ENCODE results near the gene MTHFD1.
"Not testable (repeated sequence)": the region's sequence is repeated elsewhere in the genome, so short reads cannot be mapped to it uniquely, and the experiment has no call there.

The MTHFD1 gene

GRCh38 chr14:64391986-64392385 lies 3.8 kb downstream of the MTHFD1 start:
- no peak for TF ChIP-seq GABPA (IDR thresholded peaks at IDR 0.05; ENCODE audit: low read depth)
- TF ChIP-seq POLR2AphosphoS5 (IDR thresholded peaks at IDR 0.05; ENCODE audit: low read depth) = no peak
- TF ChIP-seq, protein P1, sequence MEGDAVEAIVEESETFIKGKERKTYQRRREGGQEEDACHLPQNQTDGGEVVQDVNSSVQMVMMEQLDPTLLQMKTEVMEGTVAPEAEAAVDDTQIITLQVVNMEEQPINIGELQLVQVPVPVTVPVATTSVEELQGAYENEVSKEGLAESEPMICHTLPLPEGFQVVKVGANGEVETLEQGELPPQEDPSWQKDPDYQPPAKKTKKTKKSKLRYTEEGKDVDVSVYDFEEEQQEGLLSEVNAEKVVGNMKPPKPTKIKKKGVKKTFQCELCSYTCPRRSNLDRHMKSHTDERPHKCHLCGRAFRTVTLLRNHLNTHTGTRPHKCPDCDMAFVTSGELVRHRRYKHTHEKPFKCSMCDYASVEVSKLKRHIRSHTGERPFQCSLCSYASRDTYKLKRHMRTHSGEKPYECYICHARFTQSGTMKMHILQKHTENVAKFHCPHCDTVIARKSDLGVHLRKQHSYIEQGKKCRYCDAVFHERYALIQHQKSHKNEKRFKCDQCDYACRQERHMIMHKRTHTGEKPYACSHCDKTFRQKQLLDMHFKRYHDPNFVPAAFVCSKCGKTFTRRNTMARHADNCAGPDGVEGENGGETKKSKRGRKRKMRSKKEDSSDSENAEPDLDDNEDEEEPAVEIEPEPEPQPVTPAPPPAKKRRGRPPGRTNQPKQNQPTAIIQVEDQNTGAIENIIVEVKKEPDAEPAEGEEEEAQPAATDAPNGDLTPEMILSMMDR (IDR thresholded peaks at IDR 0.05; ENCODE audit: insufficient read depth, low read length) = no peak
- no peak overlapping the region for H3K27ac ChIP-seq (replicated peaks)
- no peak for DNase-seq (ENCODE audit: low read depth in 1 of 2, low spot score in 1 of 2)
- H3K27me3 ChIP-seq (ENCODE audit: insufficient read depth, poor library complexity, severe bottlenecking) = no peaks in the 10 kb centered on the region
- H3K4me3 ChIP-seq (replicated peaks; ENCODE audit: insufficient read depth, low read length) = no peak overlapping the region

- H3K27ac ChIP-seq (replicated peaks); DNase-seq (ENCODE audit: low read depth in 1 of 2, low spot score in 1 of 2); H3K4me3 ChIP-seq (replicated peaks; ENCODE audit: insufficient read depth, low read length); H3K27me3 ChIP-seq (ENCODE audit: insufficient read depth, poor library complexity, severe bottlenecking): not testable (repeated sequence)
These were observed 5.1 kb downstream of the MTHFD1 start for GRCh38 chr14:64393189-64393726.

DNA sequence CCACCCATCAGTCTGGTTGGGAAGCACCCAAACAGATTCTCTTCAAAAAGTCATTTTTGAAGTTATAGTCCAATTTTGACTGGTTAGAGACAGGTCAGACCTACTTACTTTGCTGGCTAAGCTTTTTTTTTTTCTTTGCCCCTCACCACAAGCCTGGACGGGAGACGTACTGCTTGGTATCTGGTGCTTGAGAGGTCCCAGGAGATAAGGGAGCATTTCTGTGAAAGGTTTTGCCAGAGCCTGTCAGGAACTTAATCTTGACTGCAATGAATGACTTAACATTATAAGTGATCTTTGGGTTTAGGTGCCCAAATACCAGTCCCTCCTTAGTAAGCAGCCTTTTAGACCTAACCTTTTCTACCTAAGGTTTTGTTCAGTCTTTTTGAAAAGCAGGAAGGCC lies 6.3 kb downstream of the MTHFD1 start:
- Histone ChIP-seq H3K4me3 (replicated peaks; ENCODE audit: insufficient read depth, low read length) (no peak overlapping the region), H3K27ac (replicated peaks) (no peak overlapping the region), H3K27me3 (ENCODE audit: insufficient read depth, poor library complexity, severe bottlenecking) (no peaks in the 10 kb centered on the region)
- TF ChIP-seq POLR2AphosphoS5 (IDR thresholded peaks at IDR 0.05; ENCODE audit: low read depth) = no peak
- TF ChIP-seq SPI1 (IDR thresholded peaks at IDR 0.05; ENCODE audit: borderline replicate concordance, low read depth) = no peak
- TF ChIP-seq REST (IDR thresholded peaks at IDR 0.05; ENCODE audit: insufficient replicate concordance, low read depth) = no peak
- TF ChIP-seq GABPA (IDR thresholded peaks at IDR 0.05; ENCODE audit: low read depth) = no peak
- TF ChIP-seq, protein P1 (IDR thresholded peaks at IDR 0.05; ENCODE audit: insufficient read depth, low read length) = no peak
- no peak for DNase-seq (ENCODE audit: low read depth in 1 of 2, low spot score in 1 of 2)

GRCh38 chr14:64394977-64395633 lies 7.0 kb downstream of the MTHFD1 start:
- Histone ChIP-seq H3K27ac (replicated peaks) (no peak overlapping the region), H3K4me3 (replicated peaks; ENCODE audit: insufficient read depth, low read length) (no peak overlapping the region), H3K27me3 (ENCODE audit: insufficient read depth, poor library complexity, severe bottlenecking) (no peaks in the 10 kb centered on the region)
- TF ChIP-seq, protein P1 (IDR thresholded peaks at IDR 0.05; ENCODE audit: insufficient read depth, low read length) = no peak
- TF ChIP-seq SPI1 (IDR thresholded peaks at IDR 0.05; ENCODE audit: borderline replicate concordance, low read depth) = no peak
- TF ChIP-seq POLR2AphosphoS5 (IDR thresholded peaks at IDR 0.05; ENCODE audit: low read depth) = no peak
- no peak for TF ChIP-seq REST (IDR thresholded peaks at IDR 0.05; ENCODE audit: insufficient replicate concordance, low read depth)
- TF ChIP-seq GABPA (IDR thresholded peaks at IDR 0.05; ENCODE audit: low read depth) = no peak
- DNase-seq (ENCODE audit: low read depth in 1 of 2, low spot score in 1 of 2) = no peak
